Measurements from ENCODE around the gene SLC26A9.

DNA sequence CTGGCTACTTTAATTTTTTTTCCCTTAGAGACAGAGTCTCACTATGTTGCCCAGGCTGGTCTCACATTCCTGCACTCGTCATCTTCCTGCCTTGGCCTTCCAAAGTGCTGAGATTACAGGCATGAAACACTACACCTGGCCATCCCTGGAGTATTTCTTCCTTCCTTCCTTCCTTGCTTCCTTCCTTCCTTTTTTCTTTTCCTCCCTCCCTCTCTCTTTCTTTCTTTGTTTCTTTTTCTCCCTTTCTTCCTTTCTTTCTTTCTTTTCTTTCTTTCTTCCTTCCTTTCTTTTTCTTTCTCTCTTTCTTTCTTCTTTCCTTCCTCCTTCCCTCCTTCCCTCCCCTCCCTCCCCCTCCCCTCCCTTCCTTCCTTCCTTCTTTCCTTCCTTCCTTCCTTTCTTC, 46.9 kb downstream of the SLC26A9 start:
- TF ChIP-seq, protein P1, sequence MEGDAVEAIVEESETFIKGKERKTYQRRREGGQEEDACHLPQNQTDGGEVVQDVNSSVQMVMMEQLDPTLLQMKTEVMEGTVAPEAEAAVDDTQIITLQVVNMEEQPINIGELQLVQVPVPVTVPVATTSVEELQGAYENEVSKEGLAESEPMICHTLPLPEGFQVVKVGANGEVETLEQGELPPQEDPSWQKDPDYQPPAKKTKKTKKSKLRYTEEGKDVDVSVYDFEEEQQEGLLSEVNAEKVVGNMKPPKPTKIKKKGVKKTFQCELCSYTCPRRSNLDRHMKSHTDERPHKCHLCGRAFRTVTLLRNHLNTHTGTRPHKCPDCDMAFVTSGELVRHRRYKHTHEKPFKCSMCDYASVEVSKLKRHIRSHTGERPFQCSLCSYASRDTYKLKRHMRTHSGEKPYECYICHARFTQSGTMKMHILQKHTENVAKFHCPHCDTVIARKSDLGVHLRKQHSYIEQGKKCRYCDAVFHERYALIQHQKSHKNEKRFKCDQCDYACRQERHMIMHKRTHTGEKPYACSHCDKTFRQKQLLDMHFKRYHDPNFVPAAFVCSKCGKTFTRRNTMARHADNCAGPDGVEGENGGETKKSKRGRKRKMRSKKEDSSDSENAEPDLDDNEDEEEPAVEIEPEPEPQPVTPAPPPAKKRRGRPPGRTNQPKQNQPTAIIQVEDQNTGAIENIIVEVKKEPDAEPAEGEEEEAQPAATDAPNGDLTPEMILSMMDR (conservative IDR thresholded peaks at IDR 0.05 in 1 of 2, IDR thresholded peaks at IDR 0.05 in 1 of 2; ENCODE audit: low read depth in 1 of 2, low read length in 2 of 2) = no peak
- no peak for TF ChIP-seq EZH2 (IDR thresholded peaks at IDR 0.05; ENCODE audit: low read length, missing control alignments)
